IMR-90 (cell line): ENCODE data around the gene PEX16. TPM values are rescaled to one million over a fixed set of nuclear protein-coding genes. Genes with fewer than 3 reads are reported as not detected.

Source experiments
- ATAC-seq: fragments of 200-7000 bp; cut with Tn5 transposase; 2 replicates; pipeline ENCODE4 v1.9.1; 2020; ENCODE audit warnings: low read depth, mild to moderate bottlenecking, moderate library complexity
- BruUV-seq: library from RNA; stranded (reverse); fragments of 400-500 nt; replicated peaks from 2 replicates; lab custom pipeline; 2021; lab: Mats Ljungman, UMichigan
- CTCF ChIA-PET: fragments of 300-600 bp; formaldehyde crosslinking; extraction: SDS; loops from one replicate; lab custom pipeline; 2021; ENCODE audit warnings: antibody characterized with exemption; lab: Yijun Ruan, JAX
- POLR2A ChIA-PET: fragments of 300-600 bp; sonication (Branson Sonifier 250); formaldehyde crosslinking; loops from one replicate; lab custom pipeline; 2022; ENCODE audit warnings: antibody characterized with exemption; ENCODE audit not compliant: unreplicated experiment; lab: Charles Lee
- DNase-seq: peaks from one replicate; pipeline ENCODE4 v3.0.0; 2013
- H2AFZ ChIP-seq: replicated peaks from 2 replicates; pipeline ENCODE3; 2013; ENCODE audit warnings: low read length, mild to moderate bottlenecking; ENCODE audit not compliant: poor library complexity
- H2AK5ac ChIP-seq: 2 replicates; pipeline ENCODE4 v1.6.1; 2013; ENCODE audit warnings: low read depth, low read length, inconsistent platforms
- H2AK9ac ChIP-seq: replicated peaks from 2 replicates; pipeline ENCODE3; 2013; ENCODE audit warnings: mild to moderate bottlenecking, low read depth, low read length, moderate library complexity; ENCODE audit not compliant: poor library complexity
- H2BK120ac ChIP-seq: 2 replicates; pipeline ENCODE4 v1.6.1; 2013; ENCODE audit warnings: low read depth, low read length, inconsistent platforms
- H2BK15ac ChIP-seq: 3 replicates; pipeline ENCODE4 v1.6.1; 2013; ENCODE audit warnings: low read depth, low read length, inconsistent platforms
- H2BK20ac ChIP-seq: 2 replicates; pipeline ENCODE4 v1.6.1; 2013; ENCODE audit warnings: low read depth, mild to moderate bottlenecking, inconsistent platforms, low read length, moderate library complexity
- H2BK5ac ChIP-seq: 2 replicates; pipeline ENCODE4 v1.6.1; 2013; ENCODE audit warnings: mild to moderate bottlenecking, low read depth, low read length, inconsistent platforms; ENCODE audit not compliant: poor library complexity, severe bottlenecking
- H3K14ac ChIP-seq: replicated peaks from 2 replicates; pipeline ENCODE4 v1.6.1; 2013; ENCODE audit warnings: low read depth, low read length, inconsistent platforms
- H3K18ac ChIP-seq: 2 replicates; pipeline ENCODE4 v1.6.1; 2013; ENCODE audit warnings: low read depth, low read length, control low read depth
- H3K23ac ChIP-seq: 2 replicates; pipeline ENCODE4 v1.6.1; 2013; ENCODE audit warnings: low read depth, low read length, inconsistent platforms
- H3K27ac ChIP-seq: 2 replicates; pipeline ENCODE4 v1.5.1; 2013; ENCODE audit warnings: mild to moderate bottlenecking, control low read depth, low read length; ENCODE audit not compliant: insufficient read depth
- H3K27me3 ChIP-seq: 2 replicates; pipeline ENCODE4 v1.6.1; 2013; ENCODE audit warnings: low read length; ENCODE audit not compliant: control insufficient read depth, insufficient read depth
- H3K36me3 ChIP-seq: 2 replicates; pipeline ENCODE4 v1.6.1; 2013; ENCODE audit warnings: low read length, mixed read lengths; ENCODE audit not compliant: control insufficient read depth, insufficient read depth
- H3K4ac ChIP-seq: 2 replicates; pipeline ENCODE4 v1.6.1; 2013; ENCODE audit warnings: low read depth, low read length, inconsistent platforms
- H3K4me1 ChIP-seq: 2 replicates; pipeline ENCODE4 v1.6.1; 2013; ENCODE audit warnings: low read length, mixed read lengths; ENCODE audit not compliant: control insufficient read depth, insufficient read depth
- H3K4me2 ChIP-seq: 2 replicates; pipeline ENCODE4 v1.6.1; 2013; ENCODE audit warnings: low read depth, mild to moderate bottlenecking, control low read depth, low read length, moderate library complexity
- H3K4me3 ChIP-seq: 2 replicates; pipeline ENCODE4 v1.5.1; 2013; ENCODE audit warnings: low read depth, mild to moderate bottlenecking, control low read depth, low read length, moderate library complexity; ENCODE audit not compliant: insufficient read depth
- H3K56ac ChIP-seq: 2 replicates; pipeline ENCODE4 v1.6.1; 2013; ENCODE audit warnings: low read length, inconsistent platforms; ENCODE audit not compliant: insufficient read depth; ENCODE audit errors: extremely low read depth
- H3K79me1 ChIP-seq, 2 experiments: 2 replicates each; pipeline ENCODE4 v1.6.1; 2013; ENCODE audit warnings: low read length in 2 of 2, inconsistent platforms in 1 of 2, low read depth in 1 of 2
- H3K9ac ChIP-seq: 2 replicates; pipeline ENCODE4 v1.6.1; 2013; ENCODE audit warnings: low read depth, low read length, control low read depth
- H3K9me1 ChIP-seq: 2 replicates; pipeline ENCODE4 v1.6.1; 2013; ENCODE audit warnings: low read length, inconsistent platforms; ENCODE audit not compliant: insufficient read depth
- H3K9me3 ChIP-seq: 2 replicates; pipeline ENCODE4 v1.6.1; 2013; ENCODE audit warnings: low read length; ENCODE audit not compliant: control insufficient read depth, insufficient read depth
- H4K20me1 ChIP-seq: 2 replicates; pipeline ENCODE4 v1.6.1; 2013; ENCODE audit warnings: low read length, inconsistent platforms; ENCODE audit not compliant: insufficient read depth
- H4K5ac ChIP-seq: 2 replicates; pipeline ENCODE4 v1.6.1; 2013; ENCODE audit warnings: mild to moderate bottlenecking, low read depth, low read length, control low read depth
- H4K8ac ChIP-seq, 2 experiments: 2 replicates each; pipeline ENCODE4 v1.6.1; 2013; ENCODE audit warnings: low read depth in 2 of 2, low read length in 2 of 2, control low read depth in 1 of 2, inconsistent platforms in 1 of 2
- H4K91ac ChIP-seq: 2 replicates; pipeline ENCODE4 v1.6.1; 2013; ENCODE audit warnings: low read depth, low read length, inconsistent platforms; ENCODE audit not compliant: insufficient read depth
- MXI1 ChIP-seq: IDR thresholded peaks from 2 replicates; pipeline ENCODE4 v1.6.1; 2012; ENCODE audit warnings: low read depth, mild to moderate bottlenecking, low read length, moderate library complexity, borderline replicate concordance
- POLR2A ChIP-seq: IDR thresholded peaks from 2 replicates; pipeline ENCODE4 v1.6.1; 2012; ENCODE audit warnings: mild to moderate bottlenecking, low read depth, low read length
- WGBS, 2 experiments: methylation state at CpG; one replicate each; pipeline versions ENCODE4 v1.1.5 to v1.1.7; 2013; ENCODE audit warnings: missing lambda C conversion rate in 2 of 2; ENCODE audit not compliant: insufficient read length in 1 of 2; ENCODE audit errors: extremely low coverage in 2 of 2; 5-methylcytosine and 5-hydroxymethylcytosine counted together
- dilution Hi-C: fragments of 300-500 bp; cut with HindIII; formaldehyde crosslinking; loops from one replicate; pipeline ENCODE4 v1.14.3; 2018; ENCODE audit warnings: low sequenced_read_pairs; ENCODE audit not compliant: unreplicated experiment
- in situ Hi-C: fragments of 300-500 bp; cut with MboI; formaldehyde crosslinking; loops from 3 replicates; pipeline ENCODE4 v1.14.3; 2019; ENCODE audit warnings: low sequenced_read_pairs, inconsistent platforms, mixed read lengths
- intact Hi-C: fragments of 100-400 bp; cut with micrococcal nuclease; formaldehyde crosslinking; loops from 2 replicates; pipeline ENCODE4 v1.10.0; 2022
- polyA plus RNA-seq, 3 experiments: library from polyadenylated mRNA; depleted of rRNA; stranded (reverse); fragments of >200 nt; gene quantifications; 2 replicates each; pipeline ENCODE4 v1.2.3, GENCODE V29; 2012; ENCODE audit warnings: low replicate concordance in 1 of 3
- total RNA-seq: library from RNA; depleted of rRNA; stranded (reverse); fragments of >200 nt; gene quantifications from 2 replicates; pipeline ENCODE4 v1.2.3, GENCODE V29; 2012
- TF ChIP-seq, protein P1 (sequence below): conservative IDR thresholded peaks from 2 replicates; pipeline ENCODE4 v1.5.1; 2012; ENCODE audit warnings: mild to moderate bottlenecking, low read depth, low read length, improper control_type of control experiment

PEX16 gene
- total and polyA plus RNA-seq, 2 of the 4 experiments (the other 2 are of a cell fraction), result 17.9 to 23.3 TPM

- H3K9me1 ChIP-seq, result no peaks in the 10 kb centered on the region; the same call in 1 of the 2 replicates
- CTCF ChIA-PET, result no interaction called here
- no peak for ATAC-seq
These were observed 20.1 kb downstream of the PEX16 start for GRCh38 chr11:45897556-45897955.

More at GRCh38 chr11:45897556-45897955, 20.1 kb downstream of the PEX16 start:
- no peak overlapping the region for H3K27ac ChIP-seq
- H3K23ac ChIP-seq, result no peak overlapping the region
- no peak overlapping the region for H3K4me2 ChIP-seq
- H2BK15ac ChIP-seq, result no peak overlapping the region
- H3K56ac ChIP-seq, result no peak overlapping the region
- H2BK20ac ChIP-seq, result no peak overlapping the region
- in situ Hi-C loops, result no loop called here
- no TSS peak for BruUV-seq
- peaks cover 38% of the 10 kb centered on the region for H3K27me3 ChIP-seq
- no peak overlapping the region for H2AFZ ChIP-seq
- no peak overlapping the region for H4K8ac ChIP-seq
- POLR2A ChIA-PET, result no interaction called here
- no peak for DNase-seq
- dilution Hi-C loops, result no loop called here
- no peak overlapping the region for H4K91ac ChIP-seq
- no peak overlapping the region for H3K18ac ChIP-seq
- no peak overlapping the region for H3K4me3 ChIP-seq
- H2AK9ac ChIP-seq, result no peak overlapping the region
- H3K4ac ChIP-seq, result no peak overlapping the region
- H3K79me1 ChIP-seq, result peaks cover 0 to 4% of the 10 kb centered on the region in 2 experiments; a peak in 1 of 4 replicates
- no peak overlapping the region for H3K9ac ChIP-seq
- no peak overlapping the region for H2BK5ac ChIP-seq
- peaks cover 19% of the 10 kb centered on the region for H4K20me1 ChIP-seq
- no peak overlapping the region for H4K5ac ChIP-seq
- H3K14ac ChIP-seq, result no peak overlapping the region
- intact Hi-C loops, result no loop called here
- H3K4me1 ChIP-seq, result peaks cover 7% of the 10 kb centered on the region; the same call in 1 of the 2 replicates
- H3K9me3 ChIP-seq, result no peaks in the 10 kb centered on the region
- no peak overlapping the region for H2AK5ac ChIP-seq
- TF ChIP-seq POLR2A (no peak), MXI1 (no peak)
- TF ChIP-seq, protein P1, sequence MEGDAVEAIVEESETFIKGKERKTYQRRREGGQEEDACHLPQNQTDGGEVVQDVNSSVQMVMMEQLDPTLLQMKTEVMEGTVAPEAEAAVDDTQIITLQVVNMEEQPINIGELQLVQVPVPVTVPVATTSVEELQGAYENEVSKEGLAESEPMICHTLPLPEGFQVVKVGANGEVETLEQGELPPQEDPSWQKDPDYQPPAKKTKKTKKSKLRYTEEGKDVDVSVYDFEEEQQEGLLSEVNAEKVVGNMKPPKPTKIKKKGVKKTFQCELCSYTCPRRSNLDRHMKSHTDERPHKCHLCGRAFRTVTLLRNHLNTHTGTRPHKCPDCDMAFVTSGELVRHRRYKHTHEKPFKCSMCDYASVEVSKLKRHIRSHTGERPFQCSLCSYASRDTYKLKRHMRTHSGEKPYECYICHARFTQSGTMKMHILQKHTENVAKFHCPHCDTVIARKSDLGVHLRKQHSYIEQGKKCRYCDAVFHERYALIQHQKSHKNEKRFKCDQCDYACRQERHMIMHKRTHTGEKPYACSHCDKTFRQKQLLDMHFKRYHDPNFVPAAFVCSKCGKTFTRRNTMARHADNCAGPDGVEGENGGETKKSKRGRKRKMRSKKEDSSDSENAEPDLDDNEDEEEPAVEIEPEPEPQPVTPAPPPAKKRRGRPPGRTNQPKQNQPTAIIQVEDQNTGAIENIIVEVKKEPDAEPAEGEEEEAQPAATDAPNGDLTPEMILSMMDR, result no peak
- H3K36me3 ChIP-seq, result no peaks in the 10 kb centered on the region
- H2BK120ac ChIP-seq, result no peak overlapping the region
- 57% methylated on average over 4 of the region's 6 CpGs; no CpG with 5 or more reads in 1 of the 2 experiments for WGBS, 2 experiments
